Measurements from ENCODE around the gene ZNF550.

Gene ZNF550

DNA sequence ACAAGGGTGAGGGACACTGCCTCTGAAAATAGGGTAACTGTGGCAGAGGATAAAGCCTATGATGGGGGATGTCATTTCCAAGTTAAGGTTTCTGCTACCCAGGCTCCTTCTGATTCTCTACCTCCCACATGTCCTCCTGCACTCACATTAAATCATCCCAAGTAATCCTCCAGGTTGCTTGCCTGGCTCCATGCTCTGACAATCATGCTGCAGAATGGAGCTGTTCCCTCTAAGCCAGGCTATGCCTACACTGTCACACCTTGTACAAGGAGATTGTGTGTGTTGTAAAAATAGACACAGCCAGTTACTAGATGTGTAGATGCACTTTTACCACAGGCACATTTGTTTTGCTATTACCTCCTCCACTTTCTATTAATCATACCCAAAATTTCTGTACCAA is 11.0 kb upstream of the ZNF550 start:
- peaks cover 70% of the 10 kb centered on the region for H3K9me3 ChIP-seq (replicated peaks; ENCODE audit: low read length)

DNA sequence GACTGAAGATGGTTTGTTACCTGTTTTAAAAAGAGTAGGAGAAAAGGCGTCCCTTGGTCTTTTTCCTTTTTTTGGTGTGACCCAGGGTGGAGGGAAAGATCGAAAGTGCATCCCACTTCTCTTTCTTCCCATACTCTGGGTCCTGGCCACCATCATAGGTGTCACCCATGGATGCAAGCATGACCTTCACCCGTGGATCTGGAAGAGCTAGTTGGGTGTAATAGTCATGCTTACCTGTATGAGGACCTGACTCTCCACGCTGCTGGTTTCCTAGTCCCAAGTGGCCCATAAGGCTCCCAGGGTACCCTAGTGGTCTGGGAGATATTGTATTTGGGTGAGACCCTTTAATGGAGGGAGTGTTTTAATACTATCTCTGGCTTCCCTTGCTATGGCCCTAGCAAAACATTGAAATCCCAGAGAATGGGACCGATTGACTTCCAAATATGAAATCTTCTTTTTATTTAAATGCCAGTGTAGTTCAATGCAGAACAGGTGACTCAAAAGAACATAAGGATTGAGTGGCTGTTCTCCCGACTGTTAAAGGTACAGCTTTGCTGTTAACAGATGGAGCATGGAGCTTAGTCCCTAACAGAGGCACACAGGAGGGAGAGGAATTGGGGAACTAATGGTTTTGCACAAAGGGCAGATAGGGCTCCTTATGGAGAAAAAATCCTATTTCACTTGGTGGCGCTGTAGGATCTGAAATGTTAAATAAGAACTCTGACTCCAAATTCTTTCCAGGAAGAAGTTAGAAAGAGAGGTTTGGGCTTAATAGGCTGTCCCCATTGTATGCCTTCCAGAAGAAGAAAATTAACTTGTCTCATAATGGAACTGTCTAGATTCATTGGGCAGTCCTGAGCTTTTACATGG is 7.0 kb upstream of the ZNF550 start:
- peaks cover 33% of the 10 kb centered on the region for H3K9me3 ChIP-seq (replicated peaks; ENCODE audit: low read length)
- no peak overlapping the region for H3K4me3 ChIP-seq (ENCODE audit: low read length)
- H3K4me1 ChIP-seq (ENCODE audit: control insufficient read depth, insufficient read depth, low read length) = no peaks in the 10 kb centered on the region
- no peak overlapping the region for H3K4me2 ChIP-seq (ENCODE audit: low read length)
- peaks cover 6% of the 10 kb centered on the region for H3K36me3 ChIP-seq (ENCODE audit: insufficient read depth, low read length)
- H3K9ac ChIP-seq (ENCODE audit: low read depth, low read length) = no peak overlapping the region
- H3K27me3 ChIP-seq (ENCODE audit: control insufficient read depth, insufficient read depth, low read length) = no peaks in the 10 kb centered on the region

More for the DNA sequence above, 11.0 kb upstream of the ZNF550 start:
- H3K27me3 ChIP-seq (ENCODE audit: control insufficient read depth, insufficient read depth, low read length) = no peaks in the 10 kb centered on the region
- peaks cover 47% of the 10 kb centered on the region for H3K36me3 ChIP-seq (ENCODE audit: insufficient read depth, low read length)
- H3K4me2 ChIP-seq (ENCODE audit: low read length) = no peak overlapping the region
- no peak overlapping the region for H3K9ac ChIP-seq (ENCODE audit: low read depth, low read length)
- H3K4me1 ChIP-seq (ENCODE audit: control insufficient read depth, insufficient read depth, low read length) = no peaks in the 10 kb centered on the region
- no peak overlapping the region for H3K4me3 ChIP-seq (ENCODE audit: low read length)

DNA sequence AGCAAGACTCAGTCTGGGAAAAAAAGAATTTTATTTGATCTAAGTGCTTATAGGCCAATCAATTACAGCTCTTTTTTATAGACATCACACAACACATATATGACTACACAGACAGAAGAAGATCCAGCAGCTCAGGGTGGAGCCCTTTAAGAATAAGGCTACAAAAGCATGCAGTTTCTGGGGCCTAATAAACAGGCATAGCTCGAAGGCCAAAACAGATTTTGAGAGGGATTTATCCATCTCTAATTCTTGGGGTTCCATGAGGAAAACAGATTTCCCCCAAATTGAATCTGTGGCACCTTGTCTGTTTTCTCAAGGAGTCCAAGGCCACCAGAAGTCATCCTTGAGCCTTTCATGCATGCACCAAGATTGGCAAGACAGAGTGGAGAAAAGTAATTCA is 3.9 kb upstream of the ZNF550 start:
- Histone ChIP-seq H3K9ac (ENCODE audit: low read depth, low read length) (no peak overlapping the region), H3K36me3 (ENCODE audit: insufficient read depth, low read length) (no peaks in the 10 kb centered on the region), H3K4me1 (ENCODE audit: control insufficient read depth, insufficient read depth, low read length) (peaks cover 10% of the 10 kb centered on the region), H3K4me2 (ENCODE audit: low read length) (no peak overlapping the region), H3K4me3 (ENCODE audit: low read length) (no peak overlapping the region), H3K27me3 (ENCODE audit: control insufficient read depth, insufficient read depth, low read length) (no peaks in the 10 kb centered on the region), H3K9me3 (replicated peaks; ENCODE audit: low read length) (peaks cover 22% of the 10 kb centered on the region)

DNA sequence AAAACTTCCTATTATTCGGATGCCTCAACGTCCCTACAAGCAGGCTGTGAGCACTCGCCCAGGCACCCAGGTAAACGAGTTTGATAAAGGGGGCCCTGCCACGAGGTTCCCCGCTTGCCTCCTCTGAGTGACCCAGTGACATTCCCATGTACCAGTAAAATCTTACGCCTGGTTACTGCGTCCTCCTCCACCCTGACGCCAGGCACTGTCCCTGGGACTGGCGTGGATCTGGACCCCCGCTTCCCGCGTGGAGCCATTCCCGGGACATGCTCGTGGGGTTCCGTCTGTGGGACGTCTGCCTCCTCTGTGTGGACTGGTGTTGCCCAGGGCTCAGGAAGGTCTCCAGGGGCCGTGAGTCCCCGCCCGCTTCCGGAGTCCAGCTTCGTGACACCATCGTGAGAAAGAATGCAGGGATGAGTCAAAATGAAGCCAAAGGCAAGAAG is 407 bp upstream of the ZNF550 start:
- peak overlapping the region; percentile 85 for H3K9ac ChIP-seq (ENCODE audit: low read depth, low read length)
- H3K27me3 ChIP-seq (ENCODE audit: control insufficient read depth, insufficient read depth, low read length) = no peaks in the 10 kb centered on the region
- H3K36me3 ChIP-seq (ENCODE audit: insufficient read depth, low read length) = peaks cover 14% of the 10 kb centered on the region
- peaks cover 6% of the 10 kb centered on the region for H3K9me3 ChIP-seq (replicated peaks; ENCODE audit: low read length)
- H3K4me3 ChIP-seq (ENCODE audit: low read length) = peak overlapping the region; percentile 90
- peak overlapping the region; percentile 91 for H3K4me2 ChIP-seq (ENCODE audit: low read length)
- H3K4me1 ChIP-seq (ENCODE audit: control insufficient read depth, insufficient read depth, low read length) = peaks cover 17% of the 10 kb centered on the region

DNA sequence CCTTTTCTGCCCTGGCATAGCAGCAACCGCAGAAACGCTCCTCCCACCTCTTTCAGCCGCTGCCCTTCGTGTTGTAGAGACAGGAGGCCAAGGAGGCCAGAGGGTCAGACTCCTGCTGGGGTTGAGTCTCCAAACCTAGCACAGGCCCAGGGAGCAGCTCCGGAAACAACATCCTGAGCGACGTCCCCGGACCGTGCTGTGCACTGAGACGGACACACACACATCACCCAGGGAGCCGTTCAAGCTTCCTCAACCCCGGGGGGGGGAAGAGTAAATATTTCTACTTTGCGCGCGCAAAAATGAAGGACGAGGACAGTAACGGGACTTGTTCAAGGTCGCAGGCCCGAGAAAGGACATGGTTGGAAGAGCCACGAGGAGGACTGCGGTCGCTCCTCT is 657 bp downstream of the ZNF550 start:
- peak overlapping the region; percentile 85 for H3K9ac ChIP-seq (ENCODE audit: low read depth, low read length)
- H3K4me3 ChIP-seq (ENCODE audit: low read length) = peak overlapping the region; percentile 90
- H3K4me2 ChIP-seq (ENCODE audit: low read length) = peak overlapping the region; percentile 91
- peaks cover 6% of the 10 kb centered on the region for H3K9me3 ChIP-seq (replicated peaks; ENCODE audit: low read length)
- no peaks in the 10 kb centered on the region for H3K27me3 ChIP-seq (ENCODE audit: control insufficient read depth, insufficient read depth, low read length)
- H3K4me1 ChIP-seq (ENCODE audit: control insufficient read depth, insufficient read depth, low read length) = peaks cover 17% of the 10 kb centered on the region
- peaks cover 24% of the 10 kb centered on the region for H3K36me3 ChIP-seq (ENCODE audit: insufficient read depth, low read length)

DNA sequence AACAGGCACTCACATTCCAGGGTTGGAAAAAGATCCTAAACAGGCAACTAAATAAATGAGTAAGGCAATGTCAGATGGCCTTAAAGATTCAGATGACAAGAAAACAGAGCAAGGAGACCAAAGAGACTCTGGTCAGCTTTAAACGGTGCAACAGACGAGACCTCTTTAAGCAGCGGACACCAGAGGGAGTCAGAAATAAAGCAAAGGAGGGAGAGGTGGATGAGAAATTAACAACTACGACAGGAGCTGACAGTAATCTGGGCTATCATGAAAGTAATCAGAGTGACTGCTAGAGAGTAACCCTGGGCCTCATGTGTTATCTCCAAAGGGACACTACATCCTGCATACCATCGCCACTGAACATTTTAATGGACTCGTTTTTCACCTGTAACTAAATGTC is 1.1 kb downstream of the ZNF550 start:
- Histone ChIP-seq H3K4me1 (ENCODE audit: control insufficient read depth, insufficient read depth, low read length) (peaks cover 17% of the 10 kb centered on the region), H3K36me3 (ENCODE audit: insufficient read depth, low read length) (peaks cover 29% of the 10 kb centered on the region), H3K4me2 (ENCODE audit: low read length) (peak overlapping the region; percentile 91), H3K4me3 (ENCODE audit: low read length) (peak overlapping the region; percentile 90), H3K9me3 (replicated peaks; ENCODE audit: low read length) (peaks cover 6% of the 10 kb centered on the region), H3K27me3 (ENCODE audit: control insufficient read depth, insufficient read depth, low read length) (no peaks in the 10 kb centered on the region), H3K9ac (ENCODE audit: low read depth, low read length) (peak overlapping the region; percentile 85)

DNA sequence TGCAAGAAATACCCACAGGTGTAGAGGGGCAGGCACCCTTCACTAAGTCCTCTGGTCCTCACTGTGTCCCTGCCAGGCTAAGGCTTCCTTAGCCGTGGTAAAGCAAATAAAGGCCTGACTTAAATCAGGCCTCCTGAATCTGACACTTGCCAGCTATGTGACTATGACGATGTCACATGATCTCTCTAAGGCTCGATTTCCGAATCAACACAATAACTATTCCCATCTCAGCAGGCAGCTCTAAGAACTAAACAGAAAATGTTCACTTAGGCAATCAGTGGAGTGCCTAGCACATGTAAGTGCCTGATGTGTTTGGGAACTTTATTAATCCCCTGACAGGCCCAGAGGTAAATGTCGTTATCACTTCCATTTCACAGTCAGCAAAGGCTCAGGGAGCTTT is 2.0 kb downstream of the ZNF550 start:
- Histone ChIP-seq H3K4me2 (ENCODE audit: low read length) (peak overlapping the region; percentile 91), H3K9ac (ENCODE audit: low read depth, low read length) (no peak overlapping the region), H3K4me3 (ENCODE audit: low read length) (no peak overlapping the region), H3K9me3 (replicated peaks; ENCODE audit: low read length) (peaks cover 6% of the 10 kb centered on the region), H3K4me1 (ENCODE audit: control insufficient read depth, insufficient read depth, low read length) (peaks cover 17% of the 10 kb centered on the region), H3K27me3 (ENCODE audit: control insufficient read depth, insufficient read depth, low read length) (no peaks in the 10 kb centered on the region), H3K36me3 (ENCODE audit: insufficient read depth, low read length) (peaks cover 38% of the 10 kb centered on the region)

DNA sequence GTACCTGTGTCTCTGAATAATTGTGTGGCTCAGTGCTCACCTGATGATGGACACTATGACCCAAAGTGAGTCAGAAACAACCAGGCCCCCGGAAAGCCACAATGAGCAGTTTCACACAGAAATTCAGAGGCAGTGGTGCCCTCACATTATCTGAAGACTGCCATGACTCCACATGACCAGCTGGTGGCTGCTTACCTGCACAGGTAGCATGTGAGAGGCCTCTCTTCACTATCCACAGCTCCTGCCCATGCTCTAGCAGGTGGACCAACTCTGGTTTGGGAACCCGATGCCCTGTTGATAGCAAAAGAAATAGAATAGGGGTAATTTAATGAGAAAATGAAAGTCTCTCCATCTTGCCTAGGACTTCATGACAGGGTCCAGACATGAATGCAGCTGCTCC is 7.2 kb downstream of the ZNF550 start:
- Histone ChIP-seq H3K27me3 (ENCODE audit: control insufficient read depth, insufficient read depth, low read length) (no peaks in the 10 kb centered on the region), H3K9me3 (replicated peaks; ENCODE audit: low read length) (peaks cover 12% of the 10 kb centered on the region), H3K9ac (ENCODE audit: low read depth, low read length) (no peak overlapping the region), H3K36me3 (ENCODE audit: insufficient read depth, low read length) (peaks cover 86% of the 10 kb centered on the region), H3K4me3 (ENCODE audit: low read length) (no peak overlapping the region), H3K4me1 (ENCODE audit: control insufficient read depth, insufficient read depth, low read length) (no peaks in the 10 kb centered on the region), H3K4me2 (ENCODE audit: low read length) (no peak overlapping the region)

DNA sequence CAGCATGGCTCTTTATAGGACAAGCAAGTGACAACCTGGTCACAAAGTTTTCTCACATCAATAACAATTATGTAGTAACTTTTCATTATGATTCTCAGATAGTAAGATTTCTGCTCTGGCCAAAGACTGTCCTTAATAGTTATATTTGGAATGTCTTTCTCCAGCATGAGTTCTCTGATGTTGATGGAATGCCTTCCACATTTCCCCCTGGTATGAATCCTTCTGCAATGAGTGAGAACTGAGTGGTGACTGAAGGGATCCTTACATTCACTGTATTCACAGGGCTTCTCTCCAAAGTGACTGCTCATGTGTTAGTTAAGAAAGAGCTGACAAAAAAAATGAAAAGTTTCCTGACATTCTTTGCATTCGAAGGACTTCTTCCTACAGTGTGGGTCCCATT is 13.2 kb downstream of the ZNF550 start:
- no peaks in the 10 kb centered on the region for H3K4me1 ChIP-seq (ENCODE audit: control insufficient read depth, insufficient read depth, low read length)
- H3K9me3 ChIP-seq (replicated peaks; ENCODE audit: low read length) = peaks cover 57% of the 10 kb centered on the region
- H3K27me3 ChIP-seq (ENCODE audit: control insufficient read depth, insufficient read depth, low read length) = no peaks in the 10 kb centered on the region
- no peak overlapping the region for H3K4me2 ChIP-seq (ENCODE audit: low read length)
- H3K9ac ChIP-seq (ENCODE audit: low read depth, low read length) = no peak overlapping the region
- no peak overlapping the region for H3K4me3 ChIP-seq (ENCODE audit: low read length)
- H3K36me3 ChIP-seq (ENCODE audit: insufficient read depth, low read length) = peaks cover 91% of the 10 kb centered on the region

DNA sequence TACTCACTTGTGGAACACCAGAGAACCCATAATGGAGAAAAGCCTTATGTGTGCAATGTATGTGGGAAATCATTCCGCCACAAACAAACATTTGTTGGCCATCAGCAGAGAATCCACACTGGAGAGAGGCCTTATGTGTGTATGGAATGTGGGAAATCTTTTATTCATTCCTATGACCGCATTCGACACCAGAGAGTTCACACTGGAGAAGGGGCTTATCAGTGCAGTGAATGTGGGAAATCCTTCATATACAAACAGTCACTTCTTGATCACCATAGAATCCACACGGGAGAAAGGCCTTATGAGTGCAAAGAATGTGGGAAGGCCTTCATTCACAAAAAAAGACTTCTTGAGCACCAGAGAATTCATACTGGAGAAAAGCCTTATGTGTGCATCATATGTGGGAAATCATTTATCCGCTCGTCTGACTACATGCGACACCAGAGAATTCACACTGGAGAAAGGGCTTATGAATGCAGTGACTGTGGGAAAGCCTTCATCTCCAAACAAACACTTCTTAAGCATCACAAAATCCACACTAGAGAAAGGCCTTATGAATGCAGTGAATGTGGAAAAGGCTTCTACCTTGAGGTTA is 21.6 kb downstream of the ZNF550 start:
- peaks cover 68% of the 10 kb centered on the region for H3K9me3 ChIP-seq (replicated peaks; ENCODE audit: low read length)
- no peak overlapping the region for H3K4me3 ChIP-seq (ENCODE audit: low read length)

DNA sequence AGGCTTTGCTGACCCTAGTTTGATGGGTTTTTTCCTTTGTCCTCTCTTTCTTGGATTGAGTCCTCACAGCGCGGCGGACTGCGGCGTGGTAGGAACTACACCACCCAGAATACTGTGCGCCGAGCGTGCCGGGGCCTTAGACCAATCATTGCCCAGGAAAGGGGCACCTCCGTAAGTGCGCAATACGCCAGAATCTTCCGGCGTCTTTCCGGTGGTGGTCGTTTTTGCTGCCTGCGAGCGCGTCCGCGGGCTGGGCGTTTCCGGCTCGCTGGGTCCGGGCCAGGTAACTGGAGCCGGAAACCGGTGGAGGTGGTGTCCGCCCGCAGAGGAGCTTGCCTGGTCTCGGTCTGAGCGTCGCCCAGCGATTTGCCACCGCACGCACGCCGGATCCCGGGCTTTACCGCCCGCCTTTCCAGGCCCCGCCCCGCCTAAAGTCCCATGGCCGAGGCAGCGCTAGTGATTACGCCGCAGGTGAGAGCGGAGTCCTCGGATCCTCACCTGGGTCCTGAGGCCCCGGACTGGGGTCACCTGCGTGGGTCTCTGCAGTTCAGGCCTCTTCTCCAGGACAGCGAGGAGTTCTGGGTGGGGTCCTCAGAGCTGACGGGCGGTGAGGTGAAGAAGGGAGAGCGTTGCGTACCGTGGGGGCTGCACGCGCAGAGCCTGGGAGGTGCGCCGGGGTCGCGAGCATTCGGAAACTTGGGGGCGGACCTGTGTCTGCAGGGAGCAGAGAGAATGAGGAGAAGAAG is 32.4 kb downstream of the ZNF550 start, which contains the start of gene ZNF549:
Gene ZNF549, plus strand, starts transcription at position 221 of the 746 bp plus-strand sequence. Its CDS starts 218 bp downstream, at position 439.
- Histone ChIP-seq H3K9me3 (replicated peaks; ENCODE audit: low read length) (peaks cover 4% of the 10 kb centered on the region), H3K27me3 (ENCODE audit: control insufficient read depth, insufficient read depth, low read length) (no peaks in the 10 kb centered on the region), H3K36me3 (ENCODE audit: insufficient read depth, low read length) (peaks cover 11% of the 10 kb centered on the region), H3K4me2 (ENCODE audit: low read length) (peak within 1 kb of the TSS; percentile 87), H3K4me1 (ENCODE audit: control insufficient read depth, insufficient read depth, low read length) (peaks cover 6% of the 10 kb centered on the region), H3K4me3 (ENCODE audit: low read length) (peak within 1 kb of the TSS; percentile 93), H3K9ac (ENCODE audit: low read depth, low read length) (peak within 1 kb of the TSS; percentile 89)

More for the DNA sequence above, 21.6 kb downstream of the ZNF550 start:
- no peak overlapping the region for H3K9ac ChIP-seq (ENCODE audit: low read depth, low read length)
- H3K36me3 ChIP-seq (ENCODE audit: insufficient read depth, low read length) = peaks cover 82% of the 10 kb centered on the region
- H3K4me1 ChIP-seq (ENCODE audit: control insufficient read depth, insufficient read depth, low read length) = no peaks in the 10 kb centered on the region
- no peak overlapping the region for H3K4me2 ChIP-seq (ENCODE audit: low read length)
- no peaks in the 10 kb centered on the region for H3K27me3 ChIP-seq (ENCODE audit: control insufficient read depth, insufficient read depth, low read length)
